ENCODE measurements around the gene C9orf85. TPM values are rescaled to one million over a fixed set of nuclear protein-coding genes. Genes with fewer than 3 reads are reported as not detected.

C9orf85 gene
- total and polyA plus RNA-seq, 2 of the 8 experiments (the other 6 are each of a cell fraction or from before 2014, with no cell fraction given), result 6.3 to 14.5 TPM

DNA sequence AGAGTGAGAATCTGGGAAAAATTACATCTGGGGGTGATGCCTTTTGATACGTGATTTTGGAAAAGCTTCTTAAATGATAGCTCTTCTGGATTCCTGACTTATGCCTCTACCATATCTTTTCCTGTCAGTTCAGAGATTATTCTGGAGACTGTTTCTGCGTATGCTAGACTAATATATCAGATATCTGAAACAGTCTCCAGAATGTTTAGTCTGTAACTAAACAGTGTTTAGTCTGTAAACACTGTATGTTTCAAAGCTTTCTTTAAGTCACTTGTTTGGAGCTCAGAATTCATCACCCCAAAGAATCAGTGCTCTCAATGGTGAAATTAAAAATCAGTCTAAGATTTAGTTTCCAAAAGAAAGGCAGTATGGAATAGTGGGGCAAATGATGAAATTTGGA, 19.7 kb downstream of the C9orf85 start:
- POLR2A ChIA-PET (ENCODE audit: partially characterized antibody), result interaction anchor here (0.6 to 4.1 kb wide), 6 partner anchors 11 to 1539 kb away, joined by 3 to 28 read pairs (median 4); partner anchors contain the start of genes ABHD17B and C9orf85
- peaks cover 2% of the 10 kb centered on the region; the same call in 1 of the 2 replicates for H3K79me1 ChIP-seq (ENCODE audit: low read depth, low read length)
- H3K36me3 ChIP-seq (ENCODE audit: control insufficient read depth in 2 of 4, insufficient read depth in 4 of 4, low read length in 3 of 4), result no peaks in the 10 kb centered on the region
- H3K27me3 ChIP-seq (replicated peaks in 1 of 4; ENCODE audit: control insufficient read depth in 3 of 4, extremely low read depth in 1 of 4, insufficient read depth in 3 of 4, low read length in 3 of 4), result no peaks in the 10 kb centered on the region
- CTCF ChIA-PET (ENCODE audit: partially characterized antibody), result interaction anchor here (0.9 to 1.3 kb wide), 4 partner anchors 8 to 95 kb away, joined by 3 to 4 read pairs (median 3); no protein-coding TSS in a partner anchor
- peaks cover 0 to 55% of the 10 kb centered on the region in 2 experiments; a peak in 2 of 4 replicates for H3K79me2 ChIP-seq (ENCODE audit: control insufficient read depth in 1 of 2, insufficient read depth in 2 of 2, low read length in 2 of 2)
- no peak overlapping the region for H3K4me2 ChIP-seq (ENCODE audit: insufficient read depth in 1 of 2, low read depth in 2 of 2, low read length in 2 of 2)
- DNase-seq (ENCODE audit: low read depth in 1 of 2, low spot score in 2 of 2), result no peak
- no peak overlapping the region for H3K23ac ChIP-seq (ENCODE audit: insufficient read length)
- no peak overlapping the region for H2BK5ac ChIP-seq (ENCODE audit: low read depth, low read length)
- no peaks in the 10 kb centered on the region for H3K23me2 ChIP-seq (ENCODE audit: low read depth, low read length)
- no peak overlapping the region for H3K9ac ChIP-seq (replicated peaks in 1 of 4; ENCODE audit: extremely low read depth in 1 of 4, low read depth in 3 of 4, low read length in 3 of 4)
- H2BK15ac ChIP-seq (ENCODE audit: low read length), result no peak overlapping the region
- H4K20me1 ChIP-seq (replicated peaks in 1 of 2; ENCODE audit: control insufficient read depth in 1 of 2, insufficient read depth in 2 of 2, low read length in 2 of 2), result no peaks in the 10 kb centered on the region
- no peak overlapping the region for H3K18ac ChIP-seq (ENCODE audit: extremely low read depth, low read length)
- H3K9me3 ChIP-seq (ENCODE audit: insufficient read depth in 2 of 2, low read depth in 1 of 2, low read length in 1 of 2), result no peaks in the 10 kb centered on the region
- no peak overlapping the region for H2BK20ac ChIP-seq (ENCODE audit: low read length)
- H3K14ac ChIP-seq (ENCODE audit: insufficient read length), result no peak overlapping the region
- no peak overlapping the region for H2BK12ac ChIP-seq (ENCODE audit: low read depth, low read length)
- no peak overlapping the region for H3K56ac ChIP-seq (replicated peaks; ENCODE audit: insufficient read length, low read depth, low read length)
- H3K4me3 ChIP-seq (ENCODE audit: extremely low read depth in 1 of 4, insufficient read depth in 2 of 4, low read depth in 3 of 4, low read length in 4 of 4), result no peak overlapping the region
- H3K4ac ChIP-seq (replicated peaks; ENCODE audit: insufficient read length, low read depth, low read length), result no peak overlapping the region
- H3K4me1 ChIP-seq (replicated peaks in 1 of 4; ENCODE audit: control insufficient read depth in 3 of 4, insufficient read depth in 4 of 4, low read length in 3 of 4), result peaks cover 0 to 9% (median 1%) of the 10 kb centered on the region in 4 experiments; a peak in 2 of 7 replicates
- 91% methylated on average over 2 of the region's 2 CpGs; no CpG with 5 or more reads in 1 of the 2 experiments for WGBS, 2 experiments (ENCODE audit: extremely low coverage in 1 of 2, insufficient coverage in 1 of 2, insufficient read length in 1 of 2, insufficient replicate concordance in 2 of 2, low coverage in 1 of 2, low lambda C conversion rate in 2 of 2, missing lambda C conversion rate in 1 of 2)
- no peak overlapping the region for H2BK120ac ChIP-seq (replicated peaks; ENCODE audit: low read depth, low read length)
- no peak overlapping the region for H2AFZ ChIP-seq (ENCODE audit: low read length)
- H4K91ac ChIP-seq (replicated peaks; ENCODE audit: insufficient read length, low read length), result no peak overlapping the region
- no peak overlapping the region for H3K27ac ChIP-seq (ENCODE audit: low read depth, low read length)
- H2AK5ac ChIP-seq (ENCODE audit: low read depth, low read length), result no peak overlapping the region
- no peak overlapping the region for H4K5ac ChIP-seq (ENCODE audit: insufficient read length, low read depth, low read length)
- no peak for FAIRE-seq
- no peak overlapping the region for H4K8ac ChIP-seq (ENCODE audit: extremely low read depth, insufficient read depth, low read length)
- no peak for TF ChIP-seq CEBPB (IDR thresholded peaks at IDR 0.05; ENCODE audit: low read depth, low read length)
- no peak for TF ChIP-seq PHF8 (conservative IDR thresholded peaks at IDR 0.05; ENCODE audit: low read depth, low read length)
- TF ChIP-seq RFX5 (IDR thresholded peaks at IDR 0.05; ENCODE audit: borderline replicate concordance, low read depth, low read length), result no peak
- TF ChIP-seq SIX5 (IDR thresholded peaks at IDR 0.05; ENCODE audit: low read depth, low read length), result no peak
- no peak for TF ChIP-seq POLR2AphosphoS5 (IDR thresholded peaks at IDR 0.05; ENCODE audit: low read depth, low read length)
- TF ChIP-seq SP4 (IDR thresholded peaks at IDR 0.05; ENCODE audit: low read length), result no peak
